GM18526 (cell line): ENCODE measurements around the gene UBE2I.

Experiments used
- POLR2A ChIP-seq: IDR thresholded peaks from 3 replicates; pipeline ENCODE4 v1.6.1; 2011; ENCODE audit not compliant: insufficient read length; ENCODE audit errors: extremely low read depth

Gene UBE2I

GRCh38 chr16:1338855-1339675 is 29.6 kb downstream of the UBE2I start:
- TF ChIP-seq POLR2A, result no peak

- no peak for TF ChIP-seq POLR2A
These were observed 31.5 kb downstream of the UBE2I start for GRCh38 chr16:1340730-1341494.

GRCh38 chr16:1341495-1342420 is 32.3 kb downstream of the UBE2I start:
- no peak for TF ChIP-seq POLR2A

GRCh38 chr16:1342526-1343427 is 33.3 kb downstream of the UBE2I start:
- TF ChIP-seq POLR2A, result peak; percentile 12

DNA sequence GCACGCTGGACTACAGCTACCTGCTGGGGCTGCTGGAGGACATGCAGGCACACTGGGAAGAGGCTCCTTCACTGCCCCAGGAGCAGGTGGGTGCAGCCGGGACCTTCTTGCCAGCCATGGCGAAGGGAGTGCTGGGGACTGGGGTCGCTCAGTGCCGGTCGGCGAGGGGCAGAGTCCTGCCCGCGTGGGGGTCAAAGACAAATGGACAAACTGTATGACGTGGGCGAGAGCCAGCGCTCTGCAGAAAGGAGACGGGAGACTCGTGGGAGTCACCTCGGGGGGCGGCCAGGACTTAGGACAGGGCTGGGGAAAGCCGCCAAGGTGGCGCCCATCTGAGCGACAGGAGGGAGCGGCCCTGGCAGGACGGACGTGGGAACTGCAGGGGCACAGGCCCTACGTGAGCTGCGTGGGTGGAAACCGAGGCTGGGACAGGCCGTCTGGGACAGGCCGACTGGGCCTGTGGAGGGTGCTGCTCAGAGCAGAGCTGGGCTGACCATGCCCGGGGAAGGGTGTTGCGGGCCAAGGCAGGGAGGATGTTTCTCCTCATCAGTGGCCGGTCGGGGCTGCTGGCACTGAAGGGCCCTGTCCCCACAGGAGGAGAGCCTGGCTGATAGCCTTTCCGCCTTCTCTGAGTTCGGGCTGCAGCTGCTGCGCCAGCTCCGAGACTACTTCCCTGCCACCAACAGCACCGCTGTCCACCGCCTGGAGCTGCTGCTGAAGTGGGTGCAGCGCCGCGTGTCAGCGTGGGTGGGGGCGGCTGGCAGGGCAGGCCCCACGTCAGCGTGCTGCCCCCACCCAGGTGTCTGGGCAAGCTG is 34.2 kb downstream of the UBE2I start:
- TF ChIP-seq POLR2A, result no peak

- no peak for TF ChIP-seq POLR2A
These were observed 35.1 kb downstream of the UBE2I start for GRCh38 chr16:1344499-1344898.

GRCh38 chr16:1345087-1345486 is 35.7 kb downstream of the UBE2I start:
- TF ChIP-seq POLR2A, result no peak

DNA sequence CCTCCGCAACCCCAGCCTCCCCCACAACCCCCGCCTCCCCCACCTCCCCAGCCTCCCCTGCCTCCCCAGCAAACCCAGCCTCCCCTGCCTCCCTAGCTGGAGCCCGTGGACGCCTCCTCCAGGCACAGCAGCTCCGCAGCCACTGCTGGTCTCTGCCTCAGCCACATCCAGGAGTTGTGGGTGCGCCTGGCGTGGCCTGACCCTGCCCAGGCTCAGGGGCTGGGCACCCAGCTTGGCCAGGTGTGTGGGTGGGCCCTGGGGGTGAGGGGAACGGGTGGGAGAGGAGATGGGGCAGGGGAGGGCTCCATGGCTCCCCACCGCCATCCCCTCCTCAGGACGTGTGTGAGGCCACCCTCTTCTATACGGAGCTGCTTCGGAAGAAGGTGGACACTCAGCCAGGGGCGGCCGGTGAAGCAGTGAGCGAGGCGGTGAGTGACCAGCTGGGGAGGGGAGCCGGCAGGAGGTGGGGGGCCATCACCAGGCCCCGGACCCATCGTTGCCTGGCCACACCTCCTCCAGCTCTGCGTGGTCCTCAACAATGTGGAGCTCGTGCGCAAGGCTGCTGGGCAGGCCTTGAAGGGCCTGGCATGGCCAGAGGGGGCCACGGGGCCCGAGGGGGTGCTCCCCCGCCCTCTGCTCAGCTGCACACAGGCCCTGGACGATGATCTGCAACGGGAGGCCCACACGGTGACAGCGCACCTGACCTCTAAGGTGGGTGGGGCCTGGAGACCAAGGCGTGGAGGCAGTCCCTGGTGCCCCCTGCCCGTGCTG is 36.4 kb downstream of the UBE2I start:
- no peak for TF ChIP-seq POLR2A

- TF ChIP-seq POLR2A, result no peak
These were observed 37.2 kb downstream of the UBE2I start for GRCh38 chr16:1346422-1347285.

- TF ChIP-seq POLR2A, result no peak
These were observed 37.9 kb downstream of the UBE2I start for GRCh38 chr16:1347286-1347855.

DNA sequence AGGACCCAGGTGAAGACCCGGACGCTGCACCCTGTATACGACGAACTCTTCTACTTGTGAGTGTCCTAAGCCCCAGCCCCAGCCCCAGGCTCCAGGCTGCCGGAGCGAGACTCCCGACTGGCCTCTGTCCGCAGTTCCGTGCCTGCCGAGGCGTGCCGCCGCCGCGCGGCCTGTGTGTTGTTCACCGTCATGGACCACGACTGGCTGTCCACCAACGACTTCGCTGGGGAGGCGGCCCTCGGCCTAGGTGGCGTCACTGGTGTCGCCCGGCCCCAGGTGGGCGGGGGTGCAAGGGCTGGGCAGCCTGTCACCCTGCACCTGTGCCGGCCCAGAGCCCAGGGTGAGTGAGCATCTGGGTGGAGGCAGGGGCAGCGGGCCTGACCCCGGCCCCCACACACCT is 38.5 kb downstream of the UBE2I start:
- TF ChIP-seq POLR2A, result no peak

DNA sequence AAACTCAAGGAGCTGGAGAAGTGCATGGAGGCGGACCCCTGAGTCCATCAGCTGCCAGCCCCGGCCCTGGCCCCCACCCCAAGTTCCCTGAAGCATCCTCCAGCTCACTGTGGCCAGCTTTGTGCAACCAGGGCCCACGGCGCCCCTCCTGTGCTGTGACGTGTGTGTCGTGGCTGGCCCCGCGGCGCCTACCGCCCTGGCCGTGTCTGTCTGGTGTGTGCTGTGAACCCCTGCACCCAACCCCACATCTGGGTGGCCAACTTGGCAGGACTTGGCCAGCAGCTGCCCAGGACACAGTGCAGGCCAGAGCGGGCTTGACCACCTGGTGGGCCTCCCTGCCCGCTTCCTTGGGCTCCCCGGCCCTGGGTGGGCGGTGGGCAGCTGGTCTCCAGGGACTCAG is 39.0 kb downstream of the UBE2I start:
- no peak for TF ChIP-seq POLR2A
